IMR-90 (cell line): Measurements from ENCODE around the gene CROCC2. TPM values are rescaled to one million over a fixed set of nuclear protein-coding genes. Genes with fewer than 3 reads are reported as not detected.

ENCODE experiments used
- ATAC-seq: fragments of 200-7000 bp; cut with Tn5 transposase; 2 replicates; pipeline ENCODE4 v1.9.1; 2020; ENCODE audit warnings: low read depth, mild to moderate bottlenecking, moderate library complexity
- BruUV-seq: library from RNA; stranded (reverse); fragments of 400-500 nt; replicated peaks from 2 replicates; lab custom pipeline; 2021; lab: Mats Ljungman, UMichigan
- CTCF ChIA-PET: fragments of 300-600 bp; formaldehyde crosslinking; extraction: SDS; loops from one replicate; lab custom pipeline; 2021; ENCODE audit warnings: antibody characterized with exemption; lab: Yijun Ruan, JAX
- POLR2A ChIA-PET: fragments of 300-600 bp; sonication (Branson Sonifier 250); formaldehyde crosslinking; loops from one replicate; lab custom pipeline; 2022; ENCODE audit warnings: antibody characterized with exemption; ENCODE audit not compliant: unreplicated experiment; lab: Charles Lee
- DNase-seq: peaks from one replicate; pipeline ENCODE4 v3.0.0; 2013
- H2AFZ ChIP-seq: replicated peaks from 2 replicates; pipeline ENCODE3; 2013; ENCODE audit warnings: low read length, mild to moderate bottlenecking; ENCODE audit not compliant: poor library complexity
- H2AK5ac ChIP-seq: 2 replicates; pipeline ENCODE4 v1.6.1; 2013; ENCODE audit warnings: low read depth, low read length, inconsistent platforms
- H2AK9ac ChIP-seq: replicated peaks from 2 replicates; pipeline ENCODE3; 2013; ENCODE audit warnings: mild to moderate bottlenecking, low read depth, low read length, moderate library complexity; ENCODE audit not compliant: poor library complexity
- H2BK120ac ChIP-seq: 2 replicates; pipeline ENCODE4 v1.6.1; 2013; ENCODE audit warnings: low read depth, low read length, inconsistent platforms
- H2BK15ac ChIP-seq: 3 replicates; pipeline ENCODE4 v1.6.1; 2013; ENCODE audit warnings: low read depth, low read length, inconsistent platforms
- H2BK20ac ChIP-seq: 2 replicates; pipeline ENCODE4 v1.6.1; 2013; ENCODE audit warnings: low read depth, mild to moderate bottlenecking, inconsistent platforms, low read length, moderate library complexity
- H2BK5ac ChIP-seq: 2 replicates; pipeline ENCODE4 v1.6.1; 2013; ENCODE audit warnings: mild to moderate bottlenecking, low read depth, low read length, inconsistent platforms; ENCODE audit not compliant: poor library complexity, severe bottlenecking
- H3K14ac ChIP-seq: replicated peaks from 2 replicates; pipeline ENCODE4 v1.6.1; 2013; ENCODE audit warnings: low read depth, low read length, inconsistent platforms
- H3K18ac ChIP-seq: 2 replicates; pipeline ENCODE4 v1.6.1; 2013; ENCODE audit warnings: low read depth, low read length, control low read depth
- H3K23ac ChIP-seq: 2 replicates; pipeline ENCODE4 v1.6.1; 2013; ENCODE audit warnings: low read depth, low read length, inconsistent platforms
- H3K27ac ChIP-seq: 2 replicates; pipeline ENCODE4 v1.5.1; 2013; ENCODE audit warnings: mild to moderate bottlenecking, control low read depth, low read length; ENCODE audit not compliant: insufficient read depth
- H3K27me3 ChIP-seq: 2 replicates; pipeline ENCODE4 v1.6.1; 2013; ENCODE audit warnings: low read length; ENCODE audit not compliant: control insufficient read depth, insufficient read depth
- H3K36me3 ChIP-seq: 2 replicates; pipeline ENCODE4 v1.6.1; 2013; ENCODE audit warnings: low read length, mixed read lengths; ENCODE audit not compliant: control insufficient read depth, insufficient read depth
- H3K4ac ChIP-seq: 2 replicates; pipeline ENCODE4 v1.6.1; 2013; ENCODE audit warnings: low read depth, low read length, inconsistent platforms
- H3K4me1 ChIP-seq: 2 replicates; pipeline ENCODE4 v1.6.1; 2013; ENCODE audit warnings: low read length, mixed read lengths; ENCODE audit not compliant: control insufficient read depth, insufficient read depth
- H3K4me2 ChIP-seq: 2 replicates; pipeline ENCODE4 v1.6.1; 2013; ENCODE audit warnings: low read depth, mild to moderate bottlenecking, control low read depth, low read length, moderate library complexity
- H3K4me3 ChIP-seq: 2 replicates; pipeline ENCODE4 v1.5.1; 2013; ENCODE audit warnings: low read depth, mild to moderate bottlenecking, control low read depth, low read length, moderate library complexity; ENCODE audit not compliant: insufficient read depth
- H3K56ac ChIP-seq: 2 replicates; pipeline ENCODE4 v1.6.1; 2013; ENCODE audit warnings: low read length, inconsistent platforms; ENCODE audit not compliant: insufficient read depth; ENCODE audit errors: extremely low read depth
- H3K79me1 ChIP-seq, 2 experiments: 2 replicates each; pipeline ENCODE4 v1.6.1; 2013; ENCODE audit warnings: low read length in 2 of 2, inconsistent platforms in 1 of 2, low read depth in 1 of 2
- H3K9ac ChIP-seq: 2 replicates; pipeline ENCODE4 v1.6.1; 2013; ENCODE audit warnings: low read depth, low read length, control low read depth
- H3K9me1 ChIP-seq: 2 replicates; pipeline ENCODE4 v1.6.1; 2013; ENCODE audit warnings: low read length, inconsistent platforms; ENCODE audit not compliant: insufficient read depth
- H3K9me3 ChIP-seq: 2 replicates; pipeline ENCODE4 v1.6.1; 2013; ENCODE audit warnings: low read length; ENCODE audit not compliant: control insufficient read depth, insufficient read depth
- H4K20me1 ChIP-seq: 2 replicates; pipeline ENCODE4 v1.6.1; 2013; ENCODE audit warnings: low read length, inconsistent platforms; ENCODE audit not compliant: insufficient read depth
- H4K5ac ChIP-seq: 2 replicates; pipeline ENCODE4 v1.6.1; 2013; ENCODE audit warnings: mild to moderate bottlenecking, low read depth, low read length, control low read depth
- H4K8ac ChIP-seq, 2 experiments: 2 replicates each; pipeline ENCODE4 v1.6.1; 2013; ENCODE audit warnings: low read depth in 2 of 2, low read length in 2 of 2, control low read depth in 1 of 2, inconsistent platforms in 1 of 2
- H4K91ac ChIP-seq: 2 replicates; pipeline ENCODE4 v1.6.1; 2013; ENCODE audit warnings: low read depth, low read length, inconsistent platforms; ENCODE audit not compliant: insufficient read depth
- WGBS, 2 experiments: methylation state at CpG; one replicate each; pipeline versions ENCODE4 v1.1.5 to v1.1.7; 2013; ENCODE audit warnings: missing lambda C conversion rate in 2 of 2; ENCODE audit not compliant: insufficient read length in 1 of 2; ENCODE audit errors: extremely low coverage in 2 of 2; 5-methylcytosine and 5-hydroxymethylcytosine counted together
- dilution Hi-C: fragments of 300-500 bp; cut with HindIII; formaldehyde crosslinking; loops from one replicate; pipeline ENCODE4 v1.14.3; 2018; ENCODE audit warnings: low sequenced_read_pairs; ENCODE audit not compliant: unreplicated experiment
- in situ Hi-C: fragments of 300-500 bp; cut with MboI; formaldehyde crosslinking; loops from 3 replicates; pipeline ENCODE4 v1.14.3; 2019; ENCODE audit warnings: low sequenced_read_pairs, inconsistent platforms, mixed read lengths
- intact Hi-C: fragments of 100-400 bp; cut with micrococcal nuclease; formaldehyde crosslinking; loops from 2 replicates; pipeline ENCODE4 v1.10.0; 2022
- polyA plus RNA-seq, 3 experiments: library from polyadenylated mRNA; depleted of rRNA; stranded (reverse); fragments of >200 nt; gene quantifications; 2 replicates each; pipeline ENCODE4 v1.2.3, GENCODE V29; 2012; ENCODE audit warnings: low replicate concordance in 1 of 3
- total RNA-seq: library from RNA; depleted of rRNA; stranded (reverse); fragments of >200 nt; gene quantifications from 2 replicates; pipeline ENCODE4 v1.2.3, GENCODE V29; 2012
- TF ChIP-seq, protein P1 (sequence below): fragments of 150-350 bp; IDR thresholded peaks from 2 replicates; pipeline ENCODE4 v1.6.1; 2017; ENCODE audit warnings: mild to moderate bottlenecking, antibody characterized with exemption, low read length, low read depth

CROCC2 gene
- total and polyA plus RNA-seq, 2 of the 4 experiments (the other 2 are of a cell fraction), result not detected

DNA sequence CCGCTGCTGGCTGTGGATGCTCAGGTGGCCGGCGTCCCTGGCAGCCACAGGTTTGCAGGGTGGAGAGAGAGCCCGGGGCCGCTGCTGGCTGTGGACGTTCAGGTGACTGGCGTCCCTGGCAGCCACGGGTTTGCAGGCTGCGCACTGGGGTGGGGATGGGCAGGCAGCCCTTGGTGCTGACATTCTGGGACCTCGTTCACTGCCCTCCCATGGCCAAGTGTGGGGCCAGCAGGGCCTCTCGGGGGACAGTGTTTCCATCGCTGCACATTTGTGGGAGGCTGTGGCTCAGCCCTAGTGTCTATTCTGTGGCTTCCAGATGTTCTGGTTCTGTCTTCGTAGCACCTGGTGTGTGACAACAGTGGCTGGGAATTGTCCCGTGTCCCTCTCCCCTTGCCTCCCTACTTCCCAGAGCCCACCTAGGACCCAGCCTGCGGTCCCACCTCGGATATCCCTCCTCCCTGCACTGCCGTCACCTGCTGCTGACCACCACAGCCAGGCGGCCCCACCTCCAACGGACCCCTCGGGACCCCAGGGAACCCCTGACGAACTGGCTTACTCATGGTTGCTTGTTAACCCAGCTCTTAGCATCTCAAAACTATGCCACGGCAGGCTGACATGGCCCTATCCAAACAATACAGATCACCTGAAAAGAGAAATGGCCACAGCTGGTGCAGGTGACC lies 915 bp downstream of the CROCC2 start:
- dilution Hi-C loops (no loop called here), in situ Hi-C loops (no loop called here), intact Hi-C loops (no loop called here)
- ATAC-seq (no peak), DNase-seq (no peak)
- H4K20me1 ChIP-seq, result no peaks in the 10 kb centered on the region
- no peak overlapping the region for H3K14ac ChIP-seq
- H3K9me3 ChIP-seq, result no peaks in the 10 kb centered on the region
- H3K27me3 ChIP-seq, result peaks cover 8% of the 10 kb centered on the region; the same call in 1 of the 2 replicates
- BruUV-seq, result no TSS peak
- no peaks in the 10 kb centered on the region for H3K4me1 ChIP-seq
- H3K23ac ChIP-seq, result no peak overlapping the region
- no peak overlapping the region for H4K8ac ChIP-seq
- H3K4me2 ChIP-seq, result no peak overlapping the region
- H4K5ac ChIP-seq, result no peak overlapping the region
- H3K79me1 ChIP-seq, result no peaks in the 10 kb centered on the region
- H3K4me3 ChIP-seq, result no peak overlapping the region
- 81% methylated on average over 10 of the region's 22 CpGs; no CpG with 5 or more reads in 1 of the 2 experiments for WGBS, 2 experiments
- H2AFZ ChIP-seq, result no peak overlapping the region
- no peak overlapping the region for H3K4ac ChIP-seq
- H3K56ac ChIP-seq, result no peak overlapping the region
- TF ChIP-seq, protein P1, sequence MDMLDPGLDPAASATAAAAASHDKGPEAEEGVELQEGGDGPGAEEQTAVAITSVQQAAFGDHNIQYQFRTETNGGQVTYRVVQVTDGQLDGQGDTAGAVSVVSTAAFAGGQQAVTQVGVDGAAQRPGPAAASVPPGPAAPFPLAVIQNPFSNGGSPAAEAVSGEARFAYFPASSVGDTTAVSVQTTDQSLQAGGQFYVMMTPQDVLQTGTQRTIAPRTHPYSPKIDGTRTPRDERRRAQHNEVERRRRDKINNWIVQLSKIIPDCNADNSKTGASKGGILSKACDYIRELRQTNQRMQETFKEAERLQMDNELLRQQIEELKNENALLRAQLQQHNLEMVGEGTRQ, result no peak
- H3K9ac ChIP-seq, result no peak overlapping the region
- no peak overlapping the region for H2BK5ac ChIP-seq
- no peak overlapping the region for H2AK5ac ChIP-seq
- no peak overlapping the region for H2BK15ac ChIP-seq
- H2BK120ac ChIP-seq, result no peak overlapping the region
- H2AK9ac ChIP-seq, result no peak overlapping the region
- POLR2A ChIA-PET, result no interaction called here
- H3K36me3 ChIP-seq, result no peaks in the 10 kb centered on the region
- CTCF ChIA-PET, result no interaction called here
- H3K9me1 ChIP-seq, result no peaks in the 10 kb centered on the region
- no peak overlapping the region for H3K27ac ChIP-seq
- no peak overlapping the region for H3K18ac ChIP-seq
- no peak overlapping the region for H4K91ac ChIP-seq
- H2BK20ac ChIP-seq, result no peak overlapping the region
